GM06990 (cell line): ENCODE results near the gene WDR13.

Experiments used
- DNase-seq: peaks from one replicate; pipeline ENCODE4 v3.0.0-alpha.2; 2011; ENCODE audit not compliant: insufficient read length; ENCODE audit errors: extremely low read depth
- H3K27me3 ChIP-seq: replicated peaks from 2 replicates; pipeline ENCODE4 v1.6.0; 2011; ENCODE audit warnings: low read length; ENCODE audit not compliant: control insufficient read depth, insufficient read depth
- H3K36me3 ChIP-seq: 2 replicates; pipeline ENCODE4 v1.5.1; 2011; ENCODE audit warnings: low read length; ENCODE audit not compliant: control insufficient read depth, insufficient read depth
- H3K4me3 ChIP-seq: replicated peaks from 2 replicates; pipeline ENCODE4 v1.5.1; 2011; ENCODE audit warnings: low read depth, mild to moderate bottlenecking, control low read depth, low read length
- TF ChIP-seq, protein P1 (sequence below): IDR thresholded peaks from 2 replicates; pipeline ENCODE4 v1.5.1; 2011; ENCODE audit warnings: low read length, control low read depth, mild to moderate bottlenecking, inconsistent platforms; ENCODE audit not compliant: insufficient read depth, poor library complexity, severe bottlenecking

The WDR13 gene

DNA sequence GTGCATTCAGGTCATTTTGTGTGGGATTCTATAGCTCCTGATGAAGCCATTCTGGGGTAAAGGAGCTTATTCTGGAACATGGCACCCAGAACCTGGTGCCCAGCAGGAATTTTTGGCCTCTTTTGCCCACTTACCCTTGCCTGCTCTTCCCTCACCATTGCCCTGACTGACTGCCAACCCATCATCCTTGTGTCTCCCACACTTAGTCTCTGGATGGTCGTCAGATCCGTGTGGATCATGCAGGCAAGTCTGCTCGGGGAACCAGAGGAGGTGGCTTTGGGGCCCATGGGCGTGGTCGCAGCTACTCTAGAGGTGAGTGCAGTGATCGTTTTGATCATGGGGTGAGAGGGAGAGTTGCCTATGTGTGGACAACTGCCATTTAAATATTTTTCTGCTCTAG lies 21.2 kb upstream of the WDR13 start:
- DNase-seq = no peak
- Histone ChIP-seq H3K4me3 (peak overlapping the region; percentile 74), H3K36me3 (peaks cover 13% of the 10 kb centered on the region), H3K27me3 (no peaks in the 10 kb centered on the region)
- TF ChIP-seq, protein P1, sequence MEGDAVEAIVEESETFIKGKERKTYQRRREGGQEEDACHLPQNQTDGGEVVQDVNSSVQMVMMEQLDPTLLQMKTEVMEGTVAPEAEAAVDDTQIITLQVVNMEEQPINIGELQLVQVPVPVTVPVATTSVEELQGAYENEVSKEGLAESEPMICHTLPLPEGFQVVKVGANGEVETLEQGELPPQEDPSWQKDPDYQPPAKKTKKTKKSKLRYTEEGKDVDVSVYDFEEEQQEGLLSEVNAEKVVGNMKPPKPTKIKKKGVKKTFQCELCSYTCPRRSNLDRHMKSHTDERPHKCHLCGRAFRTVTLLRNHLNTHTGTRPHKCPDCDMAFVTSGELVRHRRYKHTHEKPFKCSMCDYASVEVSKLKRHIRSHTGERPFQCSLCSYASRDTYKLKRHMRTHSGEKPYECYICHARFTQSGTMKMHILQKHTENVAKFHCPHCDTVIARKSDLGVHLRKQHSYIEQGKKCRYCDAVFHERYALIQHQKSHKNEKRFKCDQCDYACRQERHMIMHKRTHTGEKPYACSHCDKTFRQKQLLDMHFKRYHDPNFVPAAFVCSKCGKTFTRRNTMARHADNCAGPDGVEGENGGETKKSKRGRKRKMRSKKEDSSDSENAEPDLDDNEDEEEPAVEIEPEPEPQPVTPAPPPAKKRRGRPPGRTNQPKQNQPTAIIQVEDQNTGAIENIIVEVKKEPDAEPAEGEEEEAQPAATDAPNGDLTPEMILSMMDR = no peak

DNA sequence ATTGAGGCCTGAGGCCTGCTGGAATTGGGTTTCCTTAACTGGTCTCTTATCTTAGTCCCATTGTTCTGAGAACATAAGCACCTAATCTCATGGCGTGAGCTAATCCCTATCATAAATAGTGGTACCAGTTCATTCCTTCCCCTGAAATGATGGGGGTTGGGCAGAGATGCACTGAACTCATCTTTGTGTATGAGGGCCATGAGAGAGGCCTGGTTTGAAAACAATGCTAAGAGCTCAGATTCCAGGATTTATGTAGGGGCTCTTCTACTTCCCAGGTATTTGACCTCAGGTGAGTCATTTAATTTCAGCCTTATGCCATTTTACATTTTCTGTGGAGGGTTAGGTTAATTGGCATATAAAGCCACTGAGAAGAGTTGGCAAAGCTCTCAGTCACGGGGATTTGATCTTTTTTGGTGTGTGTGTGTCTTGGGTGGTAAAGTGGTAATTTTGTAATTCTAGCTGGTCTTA lies 18.6 kb upstream of the WDR13 start:
- no peak for DNase-seq
- no peaks in the 10 kb centered on the region for H3K27me3 ChIP-seq
- TF ChIP-seq, protein P1 = no peak
- H3K36me3 ChIP-seq = peaks cover 13% of the 10 kb centered on the region
- H3K4me3 ChIP-seq = no peak overlapping the region

DNA sequence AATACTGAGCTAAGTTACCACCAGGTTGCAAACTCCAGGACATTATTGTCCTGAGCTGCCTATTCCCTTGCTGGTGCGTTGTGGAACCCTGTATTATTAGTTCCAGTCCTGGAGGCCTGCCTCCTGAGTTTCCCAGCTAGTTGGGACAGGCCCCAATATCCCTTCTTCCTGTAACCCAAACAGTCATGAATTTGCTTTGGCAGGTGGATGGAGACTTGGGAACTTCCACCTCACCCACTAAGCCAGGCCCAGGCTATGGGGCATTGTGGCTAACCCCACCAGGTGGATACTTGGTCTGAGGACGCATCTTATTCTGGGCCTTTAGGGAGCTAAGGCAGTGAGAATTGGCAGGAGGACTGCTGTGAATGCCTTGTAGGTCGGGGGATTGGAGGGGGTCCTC lies 18.0 kb upstream of the WDR13 start:
- Histone ChIP-seq H3K36me3 (peaks cover 13% of the 10 kb centered on the region), H3K27me3 (no peaks in the 10 kb centered on the region), H3K4me3 (no peak overlapping the region)
- no peak for DNase-seq
- TF ChIP-seq, protein P1 = no peak

DNA sequence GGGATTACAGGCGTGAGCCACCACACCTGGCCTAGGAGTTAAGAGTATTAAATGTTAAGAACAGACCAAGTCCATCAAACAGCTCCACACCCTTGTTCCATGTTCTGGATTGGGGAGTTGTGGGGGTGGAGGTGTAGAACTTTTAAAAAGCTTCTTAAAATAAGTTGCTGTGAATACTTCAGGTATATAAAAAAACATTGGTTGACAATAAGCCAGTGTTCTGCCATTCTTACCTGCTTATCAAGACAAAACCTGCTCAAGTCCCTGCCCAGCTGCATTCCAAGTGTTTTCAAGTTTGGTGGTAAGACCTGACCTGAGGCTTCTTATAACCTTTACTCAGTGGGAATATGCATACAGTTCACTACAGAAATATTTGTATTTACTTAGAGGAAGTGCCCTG lies 16.6 kb upstream of the WDR13 start:
- no peak overlapping the region for H3K4me3 ChIP-seq
- TF ChIP-seq, protein P1 = no peak
- peaks cover 8% of the 10 kb centered on the region for H3K36me3 ChIP-seq
- H3K27me3 ChIP-seq = no peaks in the 10 kb centered on the region
- no peak for DNase-seq

DNA sequence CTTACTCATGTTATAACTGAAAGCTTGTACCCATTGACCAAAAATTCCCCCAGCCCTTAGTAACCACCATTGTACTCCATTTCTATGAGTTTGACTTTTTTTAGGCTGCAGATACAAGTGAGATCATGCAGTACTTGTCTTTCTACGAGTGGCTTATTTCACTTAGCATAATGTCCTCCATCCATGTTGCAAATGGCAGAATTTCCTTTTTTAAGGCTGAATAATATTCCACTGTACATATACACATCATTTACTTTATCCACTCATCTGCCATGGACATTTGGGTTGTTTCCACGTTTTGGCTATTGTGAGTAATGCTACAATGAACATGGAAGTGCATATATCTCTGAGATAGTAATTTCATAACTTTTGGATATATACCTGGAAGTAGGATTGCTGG lies 12.6 kb upstream of the WDR13 start:
- Histone ChIP-seq H3K27me3 (no peaks in the 10 kb centered on the region), H3K4me3 (no peak overlapping the region), H3K36me3 (no peaks in the 10 kb centered on the region)
- TF ChIP-seq, protein P1 = no peak
- no peak for DNase-seq
